HG03196 (cell line): ENCODE data around the gene FSHR.
A peak's percentile ranks its signal among the peaks of the same experiment; 100 is the strongest.

Experiments used
- ATAC-seq: cut with Tn5 transposase; IDR thresholded peaks from one replicate; pipeline ENCODE4 v1.9.1; 2021; ENCODE audit not compliant: unreplicated experiment

Gene FSHR

GRCh38 chr2:48968011-48968410, 186.3 kb downstream of the FSHR start:
- ATAC-seq, result no peak

- no peak for ATAC-seq
These were observed 189.1 kb downstream of the FSHR start for GRCh38 chr2:48965204-48965603.

GRCh38 chr2:48961009-48961408, 193.3 kb downstream of the FSHR start:
- no peak for ATAC-seq

- no peak for ATAC-seq
These were observed 199.4 kb downstream of the FSHR start for GRCh38 chr2:48954935-48955334.

- no peak for ATAC-seq
These were observed 200.0 kb downstream of the FSHR start for GRCh38 chr2:48954311-48954710.

GRCh38 chr2:48952614-48953013, 201.7 kb downstream of the FSHR start:
- no peak for ATAC-seq

- ATAC-seq, result no peak
These were observed 202.2 kb downstream of the FSHR start for GRCh38 chr2:48952143-48952542.

GRCh38 chr2:48948400-48949125, 205.8 kb downstream of the FSHR start:
- ATAC-seq, result no peak

GRCh38 chr2:48946449-48947048, 207.8 kb downstream of the FSHR start:
- ATAC-seq, result peak; percentile 88

GRCh38 chr2:48944956-48945355, 209.4 kb downstream of the FSHR start:
- ATAC-seq, result no peak

GRCh38 chr2:48943436-48943835, 210.9 kb downstream of the FSHR start:
- no peak for ATAC-seq

- ATAC-seq, result no peak
These were observed 212.4 kb downstream of the FSHR start for GRCh38 chr2:48941908-48942307.

GRCh38 chr2:48941456-48941855, 212.9 kb downstream of the FSHR start:
- ATAC-seq, result no peak

GRCh38 chr2:48940606-48941005, 213.7 kb downstream of the FSHR start:
- no peak for ATAC-seq

- no peak for ATAC-seq
These were observed 215.1 kb downstream of the FSHR start for GRCh38 chr2:48939232-48939631.

GRCh38 chr2:48938231-48938630, 216.1 kb downstream of the FSHR start:
- ATAC-seq, result no peak

- ATAC-seq, result no peak
These were observed 219.5 kb downstream of the FSHR start for GRCh38 chr2:48934807-48935206.

GRCh38 chr2:48933828-48934497, 220.4 kb downstream of the FSHR start:
- no peak for ATAC-seq

GRCh38 chr2:48932667-48933066, 221.6 kb downstream of the FSHR start:
- no peak for ATAC-seq

GRCh38 chr2:48929571-48930301, 224.6 kb downstream of the FSHR start:
- no peak for ATAC-seq

- ATAC-seq, result peak; percentile 86
These were observed 227.0 kb downstream of the FSHR start for GRCh38 chr2:48927355-48927754.

GRCh38 chr2:48915884-48916283, 238.4 kb downstream of the FSHR start:
- no peak for ATAC-seq
